HEK293 (cell line): Measurements from ENCODE around the gene BACH2.

Source experiments
- CTCF ChIA-PET: fragments of 350-600 bp; formaldehyde crosslinking; extraction: SDS; loops from one replicate; lab custom pipeline; 2021; ENCODE audit warnings: antibody characterized with exemption; lab: Yijun Ruan, JAX
- POLR2A ChIA-PET: fragments of 300-600 bp; formaldehyde crosslinking; extraction: SDS; loops from one replicate; lab custom pipeline; 2020; ENCODE audit warnings: antibody characterized with exemption, inconsistent platforms; lab: Yijun Ruan, JAX
- H3K27ac ChIP-seq: fragments of 200-500 bp; sonication (Bioruptor generic); 2 replicates; pipeline ENCODE4 v1.5.1; 2014; ENCODE audit warnings: low read depth, low read length, control low read depth, inconsistent platforms; ENCODE audit errors: extremely low read depth
- H3K36me3 ChIP-seq, 2 experiments: fragments of 200-500 bp in 1 of 2; sonication (Bioruptor generic) in 1 of 2; 1 replicate in 1 of 2; 2 replicates in 1 of 2; pipeline ENCODE4 v1.5.1; 2014 to 2017; ENCODE audit warnings: inconsistent platforms in 2 of 2, low read length in 2 of 2; ENCODE audit not compliant: control insufficient read depth in 2 of 2, insufficient read depth in 1 of 2
- H3K4me1 ChIP-seq: fragments of 200-500 bp; sonication (Bioruptor generic); 2 replicates; pipeline ENCODE4 v1.5.1; 2014; ENCODE audit warnings: mild to moderate bottlenecking, low read length, inconsistent platforms; ENCODE audit not compliant: control insufficient read depth, insufficient read depth
- H3K4me3 ChIP-seq: 2 replicates; pipeline ENCODE4 v1.5.1; 2011; ENCODE audit warnings: low read depth, mild to moderate bottlenecking, control low read depth, low read length, moderate library complexity
- H3K9me3 ChIP-seq: fragments of 200-500 bp; sonication (Bioruptor generic); 2 replicates; pipeline ENCODE4 v1.5.1; 2014; ENCODE audit warnings: low read depth, low read length, inconsistent platforms; ENCODE audit not compliant: control insufficient read depth, insufficient read depth
- BCL6B ChIP-seq: fragments of 450-650 bp; formaldehyde crosslinking; IDR thresholded peaks from 2 replicates; pipeline ENCODE4 v1.5.1; 2017; ENCODE audit warnings: missing biosample characterization, missing genetic modification characterization
- HOXD13 ChIP-seq: sonication (generic); formaldehyde crosslinking; IDR thresholded peaks from 2 replicates; pipeline ENCODE4 v1.8.0; 2022; ENCODE audit warnings: missing genetic modification reagents, borderline replicate concordance
- IKZF3 ChIP-seq: fragments of 450-650 bp; IDR thresholded peaks from 2 replicates; pipeline ENCODE4 v1.5.0; 2018; ENCODE audit warnings: missing biosample characterization, mild to moderate bottlenecking, missing genetic modification characterization, moderate library complexity
- OSR2 ChIP-seq: fragments of 450-650 bp; formaldehyde crosslinking; IDR thresholded peaks from 2 replicates; pipeline ENCODE4 v1.5.1; 2016; ENCODE audit warnings: missing biosample characterization, missing genetic modification characterization
- PATZ1 ChIP-seq: fragments of 450-650 bp; formaldehyde crosslinking; IDR thresholded peaks from 2 replicates; pipeline ENCODE4 v1.5.1; 2016; ENCODE audit warnings: missing biosample characterization, missing genetic modification characterization
- PRDM6 ChIP-seq: fragments of 450-650 bp; formaldehyde crosslinking; IDR thresholded peaks from 2 replicates; pipeline ENCODE4 v1.5.1; 2017; ENCODE audit warnings: missing biosample characterization, missing genetic modification characterization
- RBAK ChIP-seq: fragments of 450-650 bp; formaldehyde crosslinking; IDR thresholded peaks from 2 replicates; pipeline ENCODE4 v1.5.1; 2016; ENCODE audit warnings: missing biosample characterization, missing genetic modification characterization
- SP7 ChIP-seq: fragments of 450-650 bp; formaldehyde crosslinking; IDR thresholded peaks from 2 replicates; pipeline ENCODE4 v1.5.1; 2016; ENCODE audit warnings: missing biosample characterization, missing genetic modification characterization
- TRIM28 ChIP-seq: IDR thresholded peaks from 2 replicates; pipeline ENCODE4 v1.6.1; 2011; ENCODE audit warnings: low read length, control low read depth, borderline replicate concordance
- ZBTB6 ChIP-seq: fragments of 450-650 bp; formaldehyde crosslinking; IDR thresholded peaks from 2 replicates; pipeline ENCODE4 v1.5.1; 2017; ENCODE audit warnings: missing biosample characterization, missing genetic modification characterization
- ZNF23 ChIP-seq: fragments of 450-650 bp; formaldehyde crosslinking; IDR thresholded peaks from 2 replicates; pipeline ENCODE4 v1.5.1; 2016; ENCODE audit warnings: missing biosample characterization, missing genetic modification characterization, borderline replicate concordance
- ZNF362 ChIP-seq: fragments of 450-650 bp; formaldehyde crosslinking; IDR thresholded peaks from 2 replicates; pipeline ENCODE4 v1.5.1; 2016; ENCODE audit warnings: missing biosample characterization, missing genetic modification characterization
- ZNF433 ChIP-seq: fragments of 450-650 bp; formaldehyde crosslinking; IDR thresholded peaks from 2 replicates; pipeline ENCODE4 v1.5.1; 2016; ENCODE audit warnings: missing biosample characterization, missing genetic modification characterization, low read depth
- ZNF621 ChIP-seq: fragments of 450-650 bp; formaldehyde crosslinking; IDR thresholded peaks from 2 replicates; pipeline ENCODE4 v1.5.1; 2017; ENCODE audit warnings: missing biosample characterization, missing genetic modification characterization
- ZNF623 ChIP-seq: fragments of 450-650 bp; formaldehyde crosslinking; IDR thresholded peaks from 2 replicates; pipeline ENCODE4 v1.5.1; 2016; ENCODE audit warnings: missing biosample characterization, missing genetic modification characterization
- ZNF624 ChIP-seq: fragments of 450-650 bp; formaldehyde crosslinking; IDR thresholded peaks from 2 replicates; pipeline ENCODE4 v1.5.1; 2017; ENCODE audit warnings: missing biosample characterization, missing genetic modification characterization
- ZNF670 ChIP-seq: fragments of 450-650 bp; formaldehyde crosslinking; IDR thresholded peaks from 2 replicates; pipeline ENCODE4 v1.5.1; 2016; ENCODE audit warnings: missing biosample characterization, missing genetic modification characterization, low read depth
- ZNF692 ChIP-seq: fragments of 450-650 bp; formaldehyde crosslinking; IDR thresholded peaks from 2 replicates; pipeline ENCODE4 v1.5.1; 2016; ENCODE audit warnings: missing biosample characterization, missing genetic modification characterization
- ZNF707 ChIP-seq: fragments of 450-650 bp; formaldehyde crosslinking; IDR thresholded peaks from 2 replicates; pipeline ENCODE4 v1.5.1; 2016; ENCODE audit warnings: missing biosample characterization, missing genetic modification characterization
- ZNF747 ChIP-seq: fragments of 450-650 bp; formaldehyde crosslinking; IDR thresholded peaks from 2 replicates; pipeline ENCODE4 v1.5.1; 2016; ENCODE audit warnings: missing biosample characterization, missing genetic modification characterization
- ZNF777 ChIP-seq: fragments of 450-650 bp; formaldehyde crosslinking; IDR thresholded peaks from 2 replicates; pipeline ENCODE4 v1.5.1; 2017; ENCODE audit warnings: missing biosample characterization, missing genetic modification characterization, borderline replicate concordance

The BACH2 gene

GRCh38 chr6:89977808-89978748 is 318.6 kb downstream of the BACH2 start (continued):
- TF ChIP-seq IKZF3, result peak; percentile 76; the same call in 1 of the 2 replicates
- TF ChIP-seq HOXD13, result no peak
- no peak for TF ChIP-seq ZNF621
- TF ChIP-seq ZNF777 (tag by site-specific recombination), result no peak
- TF ChIP-seq ZNF23, result no peak
- TF ChIP-seq ZNF747, result no peak
- no peak for TF ChIP-seq BCL6B (tag by site-specific recombination)
- peak; percentile 63 for TF ChIP-seq ZNF692
- TF ChIP-seq RBAK (tag by site-specific recombination), result no peak
- TF ChIP-seq ZNF362 (tag by site-specific recombination), result no peak
- no peak for TF ChIP-seq ZNF670 (tag by site-specific recombination)
- no peak for TF ChIP-seq ZNF707 (tag by site-specific recombination)
- TF ChIP-seq ZNF624, result no peak
- TF ChIP-seq, all 188 proteins: peak for 66

GRCh38 chr6:89976694-89977020 is 320.0 kb downstream of the BACH2 start:
- no peaks in the 10 kb centered on the region for H3K9me3 ChIP-seq
- H3K36me3 ChIP-seq, result no peaks in the 10 kb centered on the region
- CTCF ChIA-PET, result interaction anchor here (0.6 to 2.2 kb wide), 5 partner anchors 36 to 504 kb away, joined by 3 to 8 read pairs (median 3); no protein-coding TSS in a partner anchor
- TF ChIP-seq ZNF623 (tag by site-specific recombination), result no peak
- peak; percentile 59 for TF ChIP-seq PRDM6 (tag by site-specific recombination)
- peaks cover 18% of the 10 kb centered on the region for H3K4me1 ChIP-seq
- H3K27ac ChIP-seq, result no peak overlapping the region
- H3K4me3 ChIP-seq, result no peak overlapping the region
- POLR2A ChIA-PET, result interaction anchor here (0.9 kb wide), 1 partner anchor 91 kb away, joined by 3 read pairs; no protein-coding TSS in a partner anchor

- POLR2A ChIA-PET, result interaction anchor here (0.9 kb wide), 1 partner anchor 91 kb away, joined by 3 read pairs; no protein-coding TSS in a partner anchor
- TF ChIP-seq OSR2 (tag by site-specific recombination) (peak; percentile 76), TRIM28 (peak; percentile 58; the same call in 1 of the 2 replicates), ZBTB6 (tag by site-specific recombination) (no peak), SP7 (tag by site-specific recombination) (0 out of 2 replicates have a peak, but pooled peaks have one; percentile 28), ZNF433 (tag by site-specific recombination) (no peak), PATZ1 (tag by site-specific recombination) (no peak)
- TF ChIP-seq, all 188 proteins: peak for 3
- Histone ChIP-seq H3K36me3 (no peaks in the 10 kb centered on the region), H3K4me1 (peaks cover 18% of the 10 kb centered on the region), H3K9me3 (no peaks in the 10 kb centered on the region), H3K27ac (no peak overlapping the region), H3K4me3 (no peak overlapping the region)
- CTCF ChIA-PET, result interaction anchor here (0.6 to 2.2 kb wide), 6 partner anchors 10 to 504 kb away, joined by 3 to 8 read pairs (median 3); no protein-coding TSS in a partner anchor
Observed at GRCh38 chr6:89975991-89976693, 320.5 kb downstream of the BACH2 start.
